Mammary epithelial cell (primary cell): ENCODE measurements around the gene GRB7.

ENCODE experiments used
- EZH2 ChIP-seq: IDR thresholded peaks from 2 replicates; pipeline ENCODE4 v1.6.1; 2012; ENCODE audit warnings: low read length, inconsistent platforms, borderline replicate concordance
- TF ChIP-seq, protein P1 (sequence below), 2 donors: IDR thresholded peaks in 1 of 2; conservative IDR thresholded peaks in 1 of 2; 2 replicates each; pipeline ENCODE4 v1.5.1; 2011 to 2012; ENCODE audit warnings: inconsistent platforms in 2 of 2, low read length in 2 of 2, mild to moderate bottlenecking in 2 of 2, control low read depth in 1 of 2, low read depth in 1 of 2; ENCODE audit not compliant: insufficient read depth in 1 of 2; ENCODE audit errors: extremely low read depth in 1 of 2

DNA sequence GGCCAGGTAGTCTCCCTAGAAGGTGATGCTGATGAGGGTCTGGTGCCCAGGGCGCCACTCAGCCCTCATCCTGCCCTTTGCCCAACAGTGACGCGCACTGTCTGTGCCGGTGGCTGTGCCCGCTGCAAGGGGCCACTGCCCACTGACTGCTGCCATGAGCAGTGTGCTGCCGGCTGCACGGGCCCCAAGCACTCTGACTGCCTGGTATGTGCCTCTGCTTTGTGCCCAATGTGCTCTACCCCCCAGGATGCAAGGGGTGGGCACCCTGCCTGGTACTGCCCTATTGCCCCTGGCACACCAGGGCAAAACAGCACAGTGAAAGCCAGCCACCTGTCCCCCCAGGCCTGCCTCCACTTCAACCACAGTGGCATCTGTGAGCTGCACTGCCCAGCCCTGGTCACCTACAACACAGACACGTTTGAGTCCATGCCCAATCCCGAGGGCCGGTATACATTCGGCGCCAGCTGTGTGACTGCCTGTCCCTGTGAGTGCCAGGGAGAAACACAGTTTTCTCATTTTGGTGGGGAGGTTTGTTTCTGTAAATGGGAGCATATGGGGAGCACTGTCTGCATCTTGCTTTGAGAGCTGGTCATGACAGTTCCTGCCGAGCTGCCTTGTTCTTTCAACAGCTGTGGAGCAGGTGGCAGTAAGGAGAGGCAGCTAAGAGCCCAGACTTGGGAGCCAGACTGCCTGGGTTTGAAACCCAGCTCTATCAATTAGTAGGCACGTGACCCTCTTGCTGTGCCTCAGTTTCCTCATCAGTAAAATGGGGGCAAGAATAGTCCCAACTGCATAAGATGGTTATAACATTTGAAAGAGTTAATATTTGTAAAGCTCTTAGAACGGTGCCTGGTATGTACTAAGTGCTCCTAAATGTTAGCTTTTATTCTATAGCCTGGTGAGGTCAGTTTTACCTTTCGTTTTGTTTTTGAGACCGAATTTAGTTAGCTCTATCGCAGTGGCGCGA lies 27.5 kb upstream of the GRB7 start:
- TF ChIP-seq, protein P1, sequence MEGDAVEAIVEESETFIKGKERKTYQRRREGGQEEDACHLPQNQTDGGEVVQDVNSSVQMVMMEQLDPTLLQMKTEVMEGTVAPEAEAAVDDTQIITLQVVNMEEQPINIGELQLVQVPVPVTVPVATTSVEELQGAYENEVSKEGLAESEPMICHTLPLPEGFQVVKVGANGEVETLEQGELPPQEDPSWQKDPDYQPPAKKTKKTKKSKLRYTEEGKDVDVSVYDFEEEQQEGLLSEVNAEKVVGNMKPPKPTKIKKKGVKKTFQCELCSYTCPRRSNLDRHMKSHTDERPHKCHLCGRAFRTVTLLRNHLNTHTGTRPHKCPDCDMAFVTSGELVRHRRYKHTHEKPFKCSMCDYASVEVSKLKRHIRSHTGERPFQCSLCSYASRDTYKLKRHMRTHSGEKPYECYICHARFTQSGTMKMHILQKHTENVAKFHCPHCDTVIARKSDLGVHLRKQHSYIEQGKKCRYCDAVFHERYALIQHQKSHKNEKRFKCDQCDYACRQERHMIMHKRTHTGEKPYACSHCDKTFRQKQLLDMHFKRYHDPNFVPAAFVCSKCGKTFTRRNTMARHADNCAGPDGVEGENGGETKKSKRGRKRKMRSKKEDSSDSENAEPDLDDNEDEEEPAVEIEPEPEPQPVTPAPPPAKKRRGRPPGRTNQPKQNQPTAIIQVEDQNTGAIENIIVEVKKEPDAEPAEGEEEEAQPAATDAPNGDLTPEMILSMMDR (conservative IDR thresholded peaks at IDR 0.05 in 1 of 2, IDR thresholded peaks at IDR 0.05 in 1 of 2; ENCODE audit: extremely low read depth in 1 of 2, insufficient read depth in 1 of 2, low read depth in 1 of 2, low read length in 2 of 2), result no peak
- TF ChIP-seq EZH2, result no peak
